Ureter (tissue), 1 donor: ENCODE results near the gene HABP4. TPM values are rescaled to one million over a fixed set of nuclear protein-coding genes. Genes with fewer than 3 reads are reported as not detected.

ENCODE experiments used
- DNase-seq: peaks from one replicate; pipeline ENCODE4 v3.0.0-alpha.2; 2020; ENCODE audit warnings: low spot score
- total RNA-seq: library from RNA; stranded (reverse); gene quantifications from one replicate; pipeline ENCODE4 v1.2.4, GENCODE V29; 2023
- donor health status: DM: yes; HTN: yes; CAD: no.

The HABP4 gene, protein sequence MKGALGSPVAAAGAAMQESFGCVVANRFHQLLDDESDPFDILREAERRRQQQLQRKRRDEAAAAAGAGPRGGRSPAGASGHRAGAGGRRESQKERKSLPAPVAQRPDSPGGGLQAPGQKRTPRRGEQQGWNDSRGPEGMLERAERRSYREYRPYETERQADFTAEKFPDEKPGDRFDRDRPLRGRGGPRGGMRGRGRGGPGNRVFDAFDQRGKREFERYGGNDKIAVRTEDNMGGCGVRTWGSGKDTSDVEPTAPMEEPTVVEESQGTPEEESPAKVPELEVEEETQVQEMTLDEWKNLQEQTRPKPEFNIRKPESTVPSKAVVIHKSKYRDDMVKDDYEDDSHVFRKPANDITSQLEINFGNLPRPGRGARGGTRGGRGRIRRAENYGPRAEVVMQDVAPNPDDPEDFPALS
- total RNA-seq: 13.4 TPM

DNA sequence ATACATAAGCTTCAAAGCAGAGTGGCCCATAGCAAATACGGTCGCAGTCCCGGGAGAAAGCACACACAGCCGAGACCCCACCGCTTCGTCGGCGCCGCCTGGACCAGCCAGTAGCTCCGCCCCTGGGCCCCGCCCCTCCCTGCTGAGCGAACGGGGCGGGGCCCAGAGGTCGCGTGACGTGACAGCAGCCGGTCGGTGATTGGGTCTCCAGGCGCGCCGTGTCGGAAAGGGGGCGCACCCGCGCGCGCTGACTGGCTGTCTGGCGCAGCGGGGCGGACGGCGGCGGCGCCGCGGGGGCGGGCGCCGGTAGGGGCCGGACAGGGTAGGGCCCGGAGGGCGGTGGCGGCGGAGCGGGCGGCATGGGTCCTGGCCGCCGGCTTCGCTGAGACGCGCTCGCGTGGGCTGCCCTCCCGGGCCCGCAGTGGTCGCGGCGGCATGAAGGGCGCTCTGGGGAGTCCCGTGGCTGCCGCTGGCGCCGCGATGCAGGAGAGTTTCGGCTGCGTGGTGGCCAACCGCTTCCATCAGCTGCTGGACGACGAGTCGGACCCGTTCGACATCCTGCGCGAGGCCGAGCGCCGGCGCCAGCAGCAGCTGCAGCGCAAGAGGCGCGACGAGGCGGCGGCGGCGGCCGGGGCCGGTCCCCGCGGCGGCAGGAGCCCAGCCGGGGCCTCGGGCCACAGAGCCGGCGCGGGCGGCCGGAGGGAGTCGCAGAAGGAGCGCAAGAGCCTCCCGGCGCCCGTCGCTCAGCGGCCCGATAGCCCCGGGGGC, at the start of gene HABP4:
TSS of gene HABP4 (plus strand) at position 325 of the 768 bp plus-strand sequence. CDS start at position 436, 111 bp downstream.
- peak; percentile 97 for DNase-seq

DNA sequence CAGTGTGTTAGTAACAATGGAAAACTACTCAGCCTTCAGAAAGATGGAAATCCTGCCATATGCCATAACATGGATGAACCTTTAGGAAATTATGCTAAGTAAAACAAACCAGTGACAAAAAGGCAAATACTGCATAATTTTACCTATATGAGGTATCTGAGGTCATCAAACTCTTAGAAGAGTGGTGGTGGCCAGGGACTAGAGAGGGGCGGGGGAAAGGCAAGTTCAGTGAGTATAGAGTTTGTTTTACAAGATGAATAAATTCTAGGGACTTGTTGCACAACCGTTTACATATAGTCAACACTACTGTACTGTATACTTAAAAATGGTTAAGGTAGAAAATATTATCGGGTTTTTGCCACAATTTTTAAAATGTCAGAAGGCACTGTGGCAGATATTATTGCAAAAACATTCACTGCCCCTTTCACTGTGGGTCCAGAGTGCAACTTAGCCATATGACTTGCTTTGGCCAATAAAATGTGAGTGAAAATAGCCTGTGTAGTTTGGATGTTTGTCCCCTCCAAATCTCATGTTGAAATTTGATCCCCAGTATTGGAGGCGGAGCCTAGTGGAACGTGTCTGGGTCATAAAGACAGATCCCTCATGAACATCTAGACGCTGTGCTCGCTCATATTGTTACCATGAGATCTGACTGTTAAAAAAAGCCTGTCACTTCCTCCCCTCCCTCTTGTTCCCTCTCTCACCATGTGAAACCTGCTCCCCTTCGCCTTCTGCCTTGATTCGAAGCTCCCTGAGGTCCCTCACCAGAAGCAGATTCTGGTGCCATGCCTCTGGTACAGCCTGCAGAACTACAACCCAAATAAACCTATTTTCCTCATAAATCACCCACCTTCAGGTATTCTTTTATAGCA, 41.3 kb upstream of the HABP4 start:
- no peak for DNase-seq

DNA sequence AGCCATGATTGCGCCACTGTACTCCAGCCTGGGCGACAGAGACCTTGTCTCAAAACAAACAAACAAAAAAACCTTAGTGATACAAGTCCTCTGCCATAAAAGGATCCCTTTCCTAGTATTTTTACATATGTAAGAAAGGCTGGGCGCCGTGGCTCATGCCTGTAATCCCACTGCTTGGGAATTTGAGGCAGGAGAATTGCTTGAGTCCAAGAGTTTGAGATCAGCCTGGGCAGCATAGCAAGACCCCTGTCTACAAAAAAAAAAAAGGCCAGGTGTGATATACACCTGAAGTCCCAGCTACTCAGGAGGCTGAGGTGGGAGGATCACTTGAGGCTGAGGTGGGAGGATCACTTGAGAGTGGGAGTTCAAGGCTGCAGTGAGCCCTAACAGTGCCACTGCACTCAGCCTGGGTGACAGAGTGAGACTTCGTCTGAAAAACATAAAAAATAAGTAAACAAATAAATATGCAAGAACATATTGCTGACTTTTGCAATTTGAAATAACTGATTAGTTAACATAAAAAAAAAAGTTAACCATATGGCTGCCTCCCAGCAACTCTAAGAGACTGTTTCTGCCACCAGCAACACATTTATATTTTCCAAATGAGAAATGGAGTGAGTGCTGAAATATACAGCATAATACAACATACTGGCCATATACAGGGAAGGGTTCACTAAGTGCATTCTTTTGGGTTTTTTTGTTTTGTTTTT, 38.7 kb upstream of the HABP4 start:
- no peak for DNase-seq

DNA sequence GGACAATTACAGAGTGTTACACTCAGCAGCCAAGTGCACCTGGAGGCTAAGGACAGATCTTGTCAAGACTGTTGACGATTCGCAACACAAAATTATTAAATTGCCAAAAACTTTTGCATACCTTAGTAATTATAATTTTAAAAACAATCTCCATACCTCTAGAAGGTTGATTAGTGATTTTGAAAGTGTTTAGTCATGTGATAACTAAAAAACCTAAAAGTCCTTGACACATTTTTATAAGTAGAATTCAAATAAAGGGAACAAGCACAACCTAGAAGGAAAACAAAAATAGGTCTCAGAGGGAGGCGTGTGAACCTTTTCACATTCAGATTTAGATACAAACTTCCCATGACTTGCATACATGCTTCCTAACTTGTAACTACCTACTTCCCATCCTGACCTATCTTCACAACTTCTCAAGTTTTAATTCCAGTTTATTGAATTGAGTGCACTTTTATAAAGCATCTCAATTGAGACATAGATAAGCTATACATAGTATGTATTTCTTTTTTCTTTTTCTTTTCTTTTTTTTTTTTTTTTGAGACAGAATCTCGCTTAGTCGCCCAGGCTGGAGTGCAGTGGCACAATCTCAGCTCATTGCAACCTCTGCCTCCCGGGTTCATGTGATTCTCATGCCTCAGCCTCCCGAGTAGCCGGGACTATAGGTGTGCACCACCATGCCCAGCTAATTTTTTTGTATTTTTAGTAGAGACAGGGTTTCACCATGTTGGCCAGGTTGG, 37.6 kb upstream of the HABP4 start:
- no peak for DNase-seq

DNA sequence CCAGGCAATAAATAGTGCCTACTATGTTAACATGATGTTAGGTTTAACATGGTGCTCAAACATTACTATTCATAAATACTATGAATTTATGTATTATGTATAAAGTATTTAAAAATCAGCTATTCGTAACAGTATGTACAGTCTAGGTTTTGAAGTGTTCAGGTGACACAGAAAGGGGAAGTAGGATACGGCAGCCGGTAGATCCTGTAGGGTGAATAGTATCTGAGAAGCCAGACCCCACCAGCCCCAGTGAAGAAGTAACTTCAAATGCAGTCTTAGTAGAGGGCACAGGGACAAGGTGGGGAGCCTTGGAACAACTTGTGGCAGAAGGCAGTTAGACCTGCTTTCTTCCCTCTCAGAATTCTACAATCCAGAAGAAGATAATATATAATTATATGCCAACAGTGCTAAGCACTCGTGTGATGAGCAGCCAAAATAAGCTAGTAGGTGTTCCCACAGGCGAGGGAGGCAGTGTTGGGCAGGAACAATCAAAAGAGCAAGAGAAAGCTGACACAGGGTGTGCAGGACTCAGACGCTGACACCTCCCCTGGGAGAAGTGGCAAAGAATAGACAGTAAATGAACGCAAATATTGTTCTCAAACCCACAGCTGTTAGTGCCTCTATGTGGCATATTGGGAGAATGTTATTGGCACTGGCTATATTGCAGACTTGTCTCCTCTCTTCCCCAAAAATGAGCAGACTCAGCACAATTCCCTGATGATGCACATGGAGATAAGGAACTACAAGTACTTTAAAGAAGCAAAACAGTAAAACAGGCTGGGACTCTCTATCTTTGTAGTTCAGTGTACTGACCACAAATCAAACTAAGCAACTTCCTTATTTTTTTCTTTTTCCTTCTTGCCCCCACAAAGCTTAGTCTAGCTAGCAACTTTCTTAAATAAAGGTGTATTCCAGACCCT, 36.4 kb upstream of the HABP4 start:
- DNase-seq: no peak

DNA sequence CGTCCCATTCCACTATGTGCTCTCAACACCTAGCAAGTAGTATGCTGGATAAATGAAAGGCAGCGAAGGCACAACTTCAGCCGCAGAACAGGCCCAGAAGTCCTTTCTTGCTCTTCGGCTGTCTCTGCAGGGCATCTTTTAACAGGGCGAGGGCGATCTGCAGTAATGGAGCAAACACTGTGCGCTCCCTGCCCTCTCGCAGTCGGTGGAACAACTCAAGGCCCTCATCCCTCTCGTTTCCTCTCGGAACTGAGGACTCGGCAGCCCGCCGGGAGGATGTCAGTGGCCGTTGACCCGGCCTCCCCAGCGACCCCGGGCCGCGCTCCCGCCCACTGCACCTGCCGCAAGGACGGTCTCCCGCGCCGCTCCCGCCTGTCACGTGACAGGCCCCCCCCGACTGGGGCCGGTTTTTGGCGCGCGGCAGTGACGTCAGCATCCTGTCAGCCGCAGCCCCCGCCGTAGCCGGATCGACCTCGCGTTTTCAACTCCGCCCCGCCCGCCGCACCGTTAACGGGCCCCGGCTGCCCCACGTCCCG, 32.9 kb upstream of the HABP4 start:
- DNase-seq: peak; percentile 87

DNA sequence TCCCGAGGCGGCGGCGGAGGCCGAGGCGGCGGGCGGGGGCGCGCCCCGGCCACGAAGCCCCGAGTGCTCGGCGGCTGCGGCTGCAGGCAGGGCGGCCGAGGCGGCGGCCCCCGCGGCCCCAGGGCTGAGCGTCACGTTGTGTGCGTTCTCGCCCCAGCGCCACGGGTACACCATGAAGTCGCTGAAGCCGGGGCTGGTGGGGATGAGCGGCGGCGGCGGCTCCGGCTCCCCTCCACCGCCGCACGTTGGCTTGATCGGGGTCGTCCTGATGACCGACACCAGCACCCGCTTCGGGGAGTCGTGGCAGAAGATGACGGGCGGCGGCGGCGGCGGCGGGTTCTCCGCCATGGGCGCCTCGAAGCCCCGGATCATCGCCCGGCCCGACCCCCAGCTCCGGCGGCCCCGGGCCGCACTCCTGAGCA, 32.3 kb upstream of the HABP4 start:
- peak; percentile 54 for DNase-seq

DNA sequence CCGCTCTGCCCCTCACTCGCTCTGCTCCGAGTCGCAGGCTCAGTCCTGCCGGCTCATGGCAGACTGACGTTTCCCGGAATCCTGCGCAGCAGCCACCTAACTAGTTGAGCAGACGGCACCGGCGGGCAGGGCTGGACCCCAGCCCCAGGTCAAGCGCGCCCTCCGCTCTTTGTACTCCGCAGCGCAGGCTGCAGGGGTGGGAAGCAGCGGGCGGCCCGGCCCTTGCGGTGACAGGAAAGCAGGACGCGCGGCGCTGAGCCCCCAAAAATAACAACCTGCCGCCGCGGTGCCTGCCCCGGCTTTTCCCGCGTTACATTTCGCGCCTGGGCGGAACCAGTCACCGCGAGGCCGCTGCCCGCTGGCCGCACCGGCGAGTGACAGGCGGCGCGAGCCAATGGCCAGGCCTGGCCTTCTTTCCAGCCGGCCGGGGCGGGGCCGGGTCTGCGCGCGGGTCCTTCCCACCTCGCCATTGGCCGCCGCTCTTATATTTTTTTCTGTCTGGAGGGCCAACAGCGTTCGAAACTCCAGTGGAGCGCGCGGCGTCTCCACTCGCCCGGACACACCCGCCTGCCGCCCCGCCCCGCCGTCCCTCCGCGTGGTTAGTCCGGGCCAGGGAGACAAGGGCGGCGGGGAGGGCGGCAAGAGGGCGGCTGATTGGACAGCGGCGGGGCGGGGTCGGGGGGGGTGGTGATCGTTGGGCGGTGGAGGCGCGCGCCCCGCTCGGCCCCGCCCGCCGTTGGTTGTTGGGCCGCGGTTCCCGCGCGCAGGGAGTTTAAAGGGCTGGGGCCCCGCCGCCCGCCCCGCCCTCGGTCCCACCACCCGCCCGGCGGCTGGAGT, 31.7 kb upstream of the HABP4 start, which contains the start of gene ZNF367:
TSS of gene ZNF367 (minus strand) at position 288 of the 837 bp plus-strand sequence. CDS start 338 bp downstream, outside the sequence.
- peak; percentile 97 for DNase-seq

DNA sequence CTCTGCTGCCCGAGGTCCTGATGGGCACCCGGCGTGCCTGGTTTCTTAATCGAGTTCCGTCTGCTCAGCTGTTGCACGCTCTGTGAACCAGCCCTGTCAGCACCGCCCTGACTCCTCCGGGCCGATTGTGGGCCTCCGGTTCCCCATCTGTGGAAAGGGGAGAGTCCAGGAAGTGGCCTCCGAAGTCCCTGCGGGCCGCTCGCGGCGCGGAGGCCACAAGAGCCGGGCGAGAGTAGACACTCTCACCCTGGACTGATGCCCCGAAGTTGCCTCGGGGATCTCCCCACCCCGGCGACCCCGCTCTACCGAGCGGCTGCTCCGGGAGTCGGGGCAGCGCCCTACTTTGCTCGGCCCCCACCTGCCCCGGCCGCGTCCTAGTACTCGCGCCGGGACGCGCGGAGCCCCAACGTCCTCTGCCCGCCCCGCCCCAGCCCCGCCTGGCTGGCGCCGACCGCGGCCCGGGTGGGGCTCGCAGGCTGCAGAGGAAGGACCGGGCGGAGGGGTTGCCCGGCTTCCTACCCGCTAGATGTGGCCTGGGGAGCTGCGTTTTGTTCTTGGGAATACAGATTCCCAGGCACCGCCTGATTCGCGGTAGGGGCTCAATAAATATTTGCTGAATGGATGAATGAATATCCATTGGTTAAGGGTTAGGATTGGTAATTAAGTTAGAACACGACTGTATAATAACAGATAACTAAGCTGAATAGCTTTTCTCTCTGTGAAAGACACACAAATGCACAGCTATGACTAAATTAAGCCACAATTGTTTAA, 30.9 kb upstream of the HABP4 start:
- peak; percentile 61 for DNase-seq

DNA sequence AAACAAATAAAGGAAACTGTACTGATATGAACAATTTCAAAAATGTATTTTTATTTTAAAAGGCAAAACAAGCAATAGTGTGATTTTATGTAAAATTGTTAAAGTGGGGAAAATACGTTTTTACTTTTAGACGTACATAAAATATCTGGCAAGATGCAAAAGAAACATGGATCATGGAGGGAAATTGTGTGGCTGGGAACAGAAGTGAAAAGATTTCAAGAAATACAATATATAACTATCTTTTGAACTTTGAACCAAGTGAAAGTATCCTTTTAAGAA, 30.3 kb upstream of the HABP4 start:
- DNase-seq: no peak

DNA sequence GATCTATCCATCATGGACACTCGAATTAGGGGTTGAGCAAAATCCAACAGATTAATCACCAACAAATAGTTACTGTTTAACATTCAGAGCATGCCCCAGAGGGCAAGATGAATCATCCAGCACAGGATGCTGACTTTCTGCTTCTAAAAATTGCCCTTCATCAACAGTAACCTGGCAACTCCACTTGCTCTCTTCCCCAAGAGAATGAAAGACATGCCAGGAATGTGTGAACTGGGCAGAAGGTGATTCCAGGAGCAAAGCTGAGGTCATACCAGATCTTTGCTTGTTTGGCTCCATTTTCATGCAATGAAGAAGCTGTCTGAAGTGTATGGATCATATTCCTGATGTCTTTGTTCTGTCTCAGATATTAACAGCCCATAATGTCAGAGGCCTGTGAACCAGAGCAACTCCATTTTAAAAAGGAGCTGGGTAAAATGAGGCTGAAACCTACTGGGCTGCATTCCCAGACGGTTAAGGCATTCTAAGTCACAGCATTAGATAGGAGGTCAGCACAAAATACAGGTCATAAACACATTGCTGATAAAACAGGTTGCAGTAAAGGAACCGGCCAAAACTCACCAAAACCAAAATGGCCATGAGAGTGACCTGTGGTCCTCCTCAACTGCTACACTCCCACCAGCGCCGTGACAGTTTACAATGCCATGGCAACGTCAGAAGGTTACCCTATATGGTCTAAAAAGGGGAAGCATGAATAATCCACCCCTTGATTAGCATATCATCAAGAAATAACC, 29.3 kb upstream of the HABP4 start:
- DNase-seq: peak; percentile 55

DNA sequence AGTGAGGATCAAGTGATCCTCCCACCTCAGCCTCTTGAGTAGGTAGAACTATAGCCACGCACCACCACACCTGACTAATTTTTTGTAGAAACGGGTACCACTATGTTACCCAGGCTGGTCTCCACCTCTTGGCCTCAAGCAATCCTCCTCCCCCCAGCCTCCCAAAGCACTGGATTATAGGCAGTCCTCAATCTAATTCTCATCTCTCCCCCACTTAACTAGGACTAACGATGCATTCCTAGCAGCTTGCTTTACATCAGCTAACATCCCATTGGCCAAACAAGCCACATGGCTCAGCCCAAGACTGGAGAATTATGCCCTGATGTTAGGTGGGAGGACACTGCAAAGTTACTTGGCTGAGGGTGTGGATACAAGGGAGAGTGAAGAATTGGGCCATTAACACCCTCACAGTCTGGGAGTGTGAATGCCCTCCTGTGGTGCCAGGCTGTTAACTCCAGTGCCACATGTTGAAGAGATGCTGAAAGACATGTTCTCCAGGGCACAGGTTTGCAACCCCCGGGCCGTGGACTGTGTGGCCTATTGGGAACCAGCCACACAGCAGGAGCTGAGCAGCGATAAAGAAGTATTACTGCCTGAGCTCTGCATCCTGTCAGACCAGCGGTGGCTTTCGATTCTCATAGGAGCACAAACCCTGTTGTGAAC, 26.5 kb upstream of the HABP4 start:
- no peak for DNase-seq

DNA sequence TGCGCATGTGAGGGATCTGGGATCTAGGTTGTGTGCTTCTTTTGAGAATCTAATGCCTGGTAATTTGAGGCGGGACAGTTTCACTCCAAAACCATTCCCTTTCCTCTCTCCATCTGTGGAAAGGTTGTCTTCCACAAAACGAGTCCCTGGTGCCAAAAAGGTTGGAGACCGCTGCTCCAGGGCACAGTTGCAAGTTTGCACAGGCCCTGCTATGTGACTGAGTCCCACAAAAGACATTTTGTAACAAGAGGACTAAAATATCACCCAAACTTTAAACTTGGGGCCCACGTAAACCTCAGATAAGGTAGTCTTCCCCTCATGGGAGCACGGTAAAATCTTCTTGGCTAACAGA, 26.0 kb upstream of the HABP4 start:
- no peak for DNase-seq

DNA sequence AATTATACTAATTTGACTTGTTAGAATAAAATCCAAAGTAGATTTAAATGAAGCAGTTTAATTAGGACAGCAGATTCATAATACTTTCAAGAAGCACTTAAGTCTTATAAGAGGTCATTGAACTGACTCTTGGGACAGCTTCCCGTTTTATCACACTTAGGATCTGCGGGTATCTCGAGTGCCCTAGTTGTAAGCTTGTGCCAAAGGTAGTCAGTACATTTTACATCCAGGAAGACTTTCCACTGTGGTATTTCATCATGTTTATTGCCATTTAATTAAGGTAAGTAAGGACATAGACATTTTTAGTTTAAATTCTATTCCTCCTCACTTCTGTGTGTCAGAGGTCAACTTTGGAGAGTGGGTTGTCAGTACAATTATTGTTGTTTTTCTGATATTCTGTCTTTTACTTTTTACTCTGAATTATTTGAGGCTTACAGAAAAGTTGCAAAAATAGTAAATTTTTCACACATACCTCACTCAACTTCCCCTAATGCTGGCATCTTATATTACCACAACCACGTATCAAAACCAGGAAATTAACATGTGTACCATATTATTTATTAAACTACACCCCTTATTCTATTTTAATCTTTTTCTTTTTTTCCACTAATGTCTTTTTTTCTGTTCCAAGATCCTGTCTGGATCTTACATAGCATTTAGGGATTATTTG, 24.3 kb upstream of the HABP4 start:
- no peak for DNase-seq

DNA sequence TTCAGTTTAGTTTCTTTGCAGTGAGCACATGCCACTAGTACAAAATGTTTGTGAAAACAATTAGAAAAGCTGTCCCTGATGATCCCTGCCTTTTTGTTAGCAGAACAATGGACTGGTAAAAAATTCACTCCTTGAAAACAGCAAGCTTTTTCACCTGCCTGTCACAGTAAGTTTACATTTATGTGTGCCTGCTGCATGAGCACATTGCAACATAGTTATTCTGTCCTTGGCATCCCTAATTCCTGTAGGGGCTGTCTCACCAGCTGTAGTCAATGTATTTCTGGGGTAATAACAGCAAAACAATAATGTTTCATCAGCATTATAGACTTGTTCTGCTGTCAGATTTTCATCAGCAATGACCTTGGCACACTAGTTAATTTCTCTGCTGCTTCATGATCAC, 20.2 kb upstream of the HABP4 start:
- no peak for DNase-seq

DNA sequence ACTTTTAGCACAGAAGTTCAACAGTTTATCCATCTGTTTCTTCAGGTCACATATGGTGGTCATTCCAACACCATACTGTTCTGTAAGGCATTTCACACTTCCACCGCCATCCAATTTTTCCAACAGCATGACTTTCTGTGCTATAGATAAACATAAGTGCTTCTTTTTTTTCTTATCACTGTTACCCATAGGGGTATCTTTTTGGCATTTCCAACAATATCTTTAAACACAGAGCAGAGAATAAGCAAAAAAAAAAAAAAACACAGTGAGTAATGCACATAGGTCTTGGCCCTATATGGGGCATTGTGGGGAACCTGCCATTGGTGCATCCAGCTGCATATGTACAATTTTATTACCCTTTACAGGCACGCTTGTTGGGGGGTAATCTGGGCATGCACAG, 19.6 kb upstream of the HABP4 start:
- no peak for DNase-seq
